ENCODE results near the gene WDR62. TPM values are rescaled to one million over a fixed set of nuclear protein-coding genes. Genes with fewer than 3 reads are reported as not detected.

Gene WDR62
- total and polyA plus RNA-seq, 2 of the 8 experiments (the other 6 are each of a cell fraction or from before 2014, with no cell fraction given) = 28.2 to 39.5 TPM

DNA sequence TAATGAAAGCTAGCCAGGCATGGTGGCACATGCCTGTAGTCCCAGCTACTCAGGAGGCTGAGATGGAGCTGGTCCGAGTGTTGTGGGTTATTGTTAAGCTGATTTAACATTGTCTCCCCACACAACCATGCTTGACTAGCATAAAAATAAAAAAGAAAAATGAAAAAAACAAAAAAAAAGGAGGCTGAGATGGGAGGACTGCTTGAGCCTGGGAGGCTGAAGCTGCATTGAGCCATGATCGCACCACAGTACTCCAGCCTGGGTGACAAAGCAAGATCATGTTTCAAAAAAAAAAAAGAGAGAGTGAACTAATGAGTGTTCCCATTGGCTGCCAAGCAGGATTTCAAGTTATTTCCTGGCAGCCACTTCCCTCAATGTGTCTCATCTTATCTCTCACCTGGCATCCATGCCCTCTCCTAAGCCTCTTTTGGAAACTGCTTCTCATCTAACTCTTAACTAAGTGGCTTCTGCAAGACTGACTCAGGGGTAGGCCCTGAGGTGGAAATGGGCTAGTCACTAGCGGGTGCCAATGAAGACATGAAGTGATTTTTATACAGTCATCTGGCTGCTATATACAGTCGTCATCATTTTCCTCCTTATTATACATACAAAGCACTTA lies 5.5 kb upstream of the WDR62 start:
- TF ChIP-seq CEBPB (IDR thresholded peaks at IDR 0.05; ENCODE audit: low read depth, low read length) = no peak
- TF ChIP-seq CBX8 (IDR thresholded peaks at IDR 0.05; ENCODE audit: borderline replicate concordance, low read depth, low read length) = no peak
- Histone ChIP-seq H4K5ac (ENCODE audit: insufficient read length, low read depth, low read length) (no peak overlapping the region), H3K23ac (ENCODE audit: insufficient read length) (no peak overlapping the region), H3K27me3 (replicated peaks in 1 of 4; ENCODE audit: control insufficient read depth in 3 of 4, extremely low read depth in 1 of 4, insufficient read depth in 3 of 4, low read length in 3 of 4) (no peaks in the 10 kb centered on the region), H3K9me3 (ENCODE audit: insufficient read depth in 2 of 2, low read depth in 1 of 2, low read length in 1 of 2) (no peaks in the 10 kb centered on the region), H2BK20ac (ENCODE audit: low read length) (no peak overlapping the region), H3K79me1 (ENCODE audit: low read depth, low read length) (no peaks in the 10 kb centered on the region), H3K4me1 (replicated peaks in 1 of 4; ENCODE audit: control insufficient read depth in 3 of 4, insufficient read depth in 4 of 4, low read length in 3 of 4) (peaks cover 0 to 9% (median 4%) of the 10 kb centered on the region in 4 experiments; a peak in 6 of 7 replicates), H3K9ac (replicated peaks in 1 of 4; ENCODE audit: extremely low read depth in 1 of 4, low read depth in 3 of 4, low read length in 3 of 4) (no peak overlapping the region), H2AK5ac (ENCODE audit: low read depth, low read length) (no peak overlapping the region), H2BK120ac (replicated peaks; ENCODE audit: low read depth, low read length) (no peak overlapping the region), H3K14ac (ENCODE audit: insufficient read length) (no peak overlapping the region), H3K36me3 (ENCODE audit: control insufficient read depth in 2 of 4, insufficient read depth in 4 of 4, low read length in 3 of 4) (no peaks in the 10 kb centered on the region), H3K23me2 (ENCODE audit: low read depth, low read length) (peaks cover 4% of the 10 kb centered on the region), H2AFZ (ENCODE audit: low read length) (no peak overlapping the region), H2BK15ac (ENCODE audit: low read length) (no peak overlapping the region), H2BK5ac (ENCODE audit: low read depth, low read length) (no peak overlapping the region), H3K4ac (replicated peaks; ENCODE audit: insufficient read length, low read depth, low read length) (no peak overlapping the region), H3K56ac (replicated peaks; ENCODE audit: insufficient read length, low read depth, low read length) (no peak overlapping the region), H3K4me2 (ENCODE audit: insufficient read depth in 1 of 2, low read depth in 2 of 2, low read length in 2 of 2) (no peak overlapping the region), H2BK12ac (ENCODE audit: low read depth, low read length) (no peak overlapping the region), H4K8ac (ENCODE audit: extremely low read depth, insufficient read depth, low read length) (no peak overlapping the region), H4K91ac (replicated peaks; ENCODE audit: insufficient read length, low read length) (no peak overlapping the region), H3K4me3 (ENCODE audit: extremely low read depth in 1 of 4, insufficient read depth in 2 of 4, low read depth in 3 of 4, low read length in 4 of 4) (no peak overlapping the region), H4K20me1 (replicated peaks in 1 of 2; ENCODE audit: control insufficient read depth in 1 of 2, insufficient read depth in 2 of 2, low read length in 2 of 2) (peaks cover 0 to 5% of the 10 kb centered on the region in 2 experiments), H3K27ac (ENCODE audit: low read depth, low read length) (no peak overlapping the region), H3K79me2 (ENCODE audit: control insufficient read depth in 1 of 2, insufficient read depth in 2 of 2, low read length in 2 of 2) (0 out of 4 replicates have a peak, but pooled peaks cover 0 to 3% of the 10 kb centered on the region in 2 experiments), H3K18ac (ENCODE audit: extremely low read depth, low read length) (no peak overlapping the region)
- ChIA-PET CTCF (ENCODE audit: partially characterized antibody) (interaction anchor here (1.1 kb wide), 1 partner anchor 11 kb away, joined by 3 read pairs; no protein-coding TSS in a partner anchor), POLR2A (ENCODE audit: partially characterized antibody) (no interaction called here)
- DNase-seq (ENCODE audit: low read depth in 1 of 2, low spot score in 2 of 2) = no peak
- FAIRE-seq = no peak
- WGBS, 2 experiments (ENCODE audit: extremely low coverage in 1 of 2, insufficient coverage in 1 of 2, insufficient read length in 1 of 2, insufficient replicate concordance in 2 of 2, low coverage in 1 of 2, low lambda C conversion rate in 2 of 2, missing lambda C conversion rate in 1 of 2) = 87% methylated on average over 4 of the region's 4 CpGs; no CpG with 5 or more reads in 1 of the 2 experiments
